HG03060 (cell line): ENCODE measurements around the gene AGBL4.
"Not testable (repeated sequence)": the region's sequence is repeated elsewhere in the genome, so short reads cannot be mapped to it uniquely, and the experiment has no call there.

Experiments
- ATAC-seq: cut with Tn5 transposase; IDR thresholded peaks from one replicate; pipeline ENCODE4 v1.9.1; 2021; ENCODE audit warnings: low read depth, moderate number of reproducible peaks; ENCODE audit not compliant: unreplicated experiment

Gene AGBL4

GRCh38 chr1:49320493-49320892, 703.3 kb downstream of the AGBL4 start:
- ATAC-seq = not testable (repeated sequence)

DNA sequence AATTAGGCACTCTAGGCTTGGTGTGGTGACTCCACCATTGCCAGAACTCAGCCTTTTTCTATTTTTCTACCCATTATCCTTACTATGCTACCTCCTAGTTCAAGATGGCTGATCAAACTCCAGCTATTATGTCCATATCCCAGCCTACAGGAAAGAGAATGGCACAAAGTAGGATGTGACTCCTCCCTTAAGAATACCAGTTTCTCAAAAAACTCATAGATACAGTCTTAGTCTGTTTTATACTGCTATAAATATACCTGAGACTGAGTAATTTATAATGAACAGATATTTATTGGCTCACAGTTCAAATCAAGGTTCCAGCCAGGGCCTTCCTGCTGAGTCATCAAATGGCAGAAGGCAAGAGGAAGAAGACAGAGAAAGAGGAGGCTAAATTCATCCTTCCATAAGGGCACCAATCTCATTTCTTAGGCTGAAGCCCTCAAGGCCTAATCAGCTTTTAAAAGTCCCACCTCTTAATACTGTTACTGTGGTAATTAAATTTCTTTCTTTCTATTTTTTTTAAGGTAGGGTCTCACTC, 704.3 kb downstream of the AGBL4 start:
- no peak for ATAC-seq

DNA sequence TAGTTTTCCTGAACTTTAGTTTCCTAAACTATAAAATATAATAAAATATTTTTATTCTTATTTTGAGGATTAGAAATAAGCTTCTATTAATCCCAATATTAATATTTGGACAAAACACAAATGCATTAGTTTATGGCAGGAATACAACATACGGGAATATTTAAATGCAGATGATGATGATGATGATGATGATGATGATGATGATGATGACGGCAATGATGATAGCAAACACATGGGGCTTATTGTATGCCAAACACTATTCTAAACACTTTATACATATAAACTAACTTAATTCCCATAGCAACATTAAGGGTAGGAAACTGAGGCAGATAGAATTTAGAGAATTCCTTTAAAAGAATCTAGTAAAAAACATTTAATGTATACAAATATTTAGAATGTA, 705.5 kb downstream of the AGBL4 start:
- ATAC-seq = no peak

DNA sequence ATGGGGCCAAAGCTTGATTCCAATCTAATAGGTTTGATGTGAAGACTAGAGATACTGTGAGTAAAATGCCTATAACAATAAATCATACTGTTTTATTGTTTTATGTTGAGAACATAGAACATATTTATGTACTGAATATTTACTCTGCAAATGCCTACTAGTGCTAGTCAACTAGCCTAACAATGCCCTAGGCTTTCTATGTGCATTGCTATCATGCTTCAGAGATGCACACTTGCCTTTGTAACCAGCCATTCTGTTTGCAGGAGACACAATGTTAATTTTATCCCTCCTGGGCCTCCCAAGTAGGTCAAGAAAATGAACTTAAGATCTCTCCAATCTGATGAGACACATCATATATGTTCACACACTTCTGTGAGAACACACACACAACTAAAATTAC, 716.3 kb downstream of the AGBL4 start:
- no peak for ATAC-seq

GRCh38 chr1:49306507-49307070, 717.2 kb downstream of the AGBL4 start:
- ATAC-seq = no peak

GRCh38 chr1:49302400-49302799, 721.4 kb downstream of the AGBL4 start:
- ATAC-seq = not testable (repeated sequence)

- ATAC-seq = no peak
Measured at GRCh38 chr1:49298304-49298703, 725.5 kb downstream of the AGBL4 start.

DNA sequence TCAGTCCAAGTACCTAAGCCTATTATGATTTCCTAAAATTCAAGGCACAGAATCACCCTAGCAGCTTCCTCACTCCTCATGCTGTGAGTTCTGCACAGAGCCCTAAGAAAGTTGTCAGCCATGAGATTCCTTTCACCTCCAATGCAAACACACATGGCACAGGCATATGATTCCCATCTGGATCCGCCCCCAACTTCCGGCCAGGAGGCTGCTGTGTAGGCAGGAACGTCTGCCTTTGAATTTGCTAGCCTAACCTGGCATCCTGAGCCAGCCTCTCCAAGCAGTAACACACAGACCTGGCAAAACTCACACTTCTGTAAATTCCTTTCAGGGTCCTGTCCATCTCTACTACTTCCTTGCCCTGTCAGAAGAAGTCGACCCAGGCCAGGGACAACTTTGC, 726.0 kb downstream of the AGBL4 start:
- ATAC-seq = no peak

DNA sequence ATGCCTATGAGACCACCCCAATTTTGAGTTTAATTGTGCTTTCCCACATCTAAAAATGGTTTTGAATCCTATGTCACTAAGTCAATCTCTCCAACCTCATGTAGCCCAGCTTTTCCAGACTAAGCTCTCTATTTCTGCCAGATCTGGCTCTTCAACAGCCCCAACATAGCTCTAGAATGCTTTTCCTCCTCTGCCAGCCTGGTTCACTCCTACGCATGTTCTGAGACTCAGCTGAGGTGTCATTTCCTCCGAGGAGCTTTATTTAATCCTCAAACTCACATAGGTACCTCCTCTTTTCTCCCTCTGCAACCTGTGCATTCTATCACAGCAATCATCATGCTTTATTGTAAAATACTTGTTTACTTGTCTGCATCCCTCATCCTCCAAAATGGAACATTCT, 729.2 kb downstream of the AGBL4 start:
- ATAC-seq = no peak

- ATAC-seq = no peak
Measured at GRCh38 chr1:49293016-49293415, 730.7 kb downstream of the AGBL4 start.

GRCh38 chr1:49257211-49258049, 766.3 kb downstream of the AGBL4 start:
- not testable (repeated sequence) for ATAC-seq

- ATAC-seq = no peak
Measured at GRCh38 chr1:49252917-49253316, 770.8 kb downstream of the AGBL4 start.

- no peak for ATAC-seq
Measured at GRCh38 chr1:49251019-49251784, 772.6 kb downstream of the AGBL4 start.

DNA sequence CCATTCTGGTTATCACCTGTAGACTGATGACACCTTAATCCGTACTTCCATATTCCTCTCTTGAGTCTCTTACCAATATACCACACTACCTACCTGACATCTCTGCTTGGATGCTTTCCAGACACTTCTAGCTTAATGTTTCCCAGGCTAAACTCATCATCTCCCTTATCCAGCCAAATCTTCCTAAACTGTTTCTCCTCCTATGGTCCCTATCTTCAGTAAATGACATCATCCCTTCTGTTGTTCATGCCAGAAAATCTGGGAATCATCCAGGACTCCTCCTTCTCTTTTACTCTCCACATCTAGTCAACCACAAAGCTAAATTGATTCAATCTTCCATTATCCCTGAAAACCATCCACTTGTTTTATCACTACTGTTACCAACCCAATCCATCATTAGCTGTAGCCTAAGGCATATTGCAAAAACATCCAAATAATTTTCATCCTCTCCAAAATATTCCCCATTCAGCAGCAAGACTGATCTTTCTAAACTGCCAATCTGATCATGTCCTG, 783.0 kb downstream of the AGBL4 start:
- no peak for ATAC-seq

DNA sequence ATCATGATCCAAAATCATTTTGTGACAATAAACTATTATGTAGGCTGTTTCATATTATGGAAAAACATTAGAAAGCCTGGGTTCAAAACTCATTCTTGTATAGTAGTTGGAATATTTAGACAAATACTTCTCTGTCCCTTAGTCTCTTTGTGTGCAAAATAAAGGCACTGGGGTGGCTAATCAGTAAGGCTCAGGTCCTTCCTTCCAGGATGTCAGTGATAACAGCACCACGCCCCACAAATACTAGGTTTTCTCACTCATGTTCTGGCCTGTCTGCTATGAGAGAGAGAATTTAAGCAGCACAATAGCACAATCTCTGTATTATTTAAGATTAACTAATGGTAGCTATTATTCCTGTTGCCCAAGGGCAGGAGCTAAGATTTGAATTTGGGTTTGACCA, 788.8 kb downstream of the AGBL4 start:
- no peak for ATAC-seq

DNA sequence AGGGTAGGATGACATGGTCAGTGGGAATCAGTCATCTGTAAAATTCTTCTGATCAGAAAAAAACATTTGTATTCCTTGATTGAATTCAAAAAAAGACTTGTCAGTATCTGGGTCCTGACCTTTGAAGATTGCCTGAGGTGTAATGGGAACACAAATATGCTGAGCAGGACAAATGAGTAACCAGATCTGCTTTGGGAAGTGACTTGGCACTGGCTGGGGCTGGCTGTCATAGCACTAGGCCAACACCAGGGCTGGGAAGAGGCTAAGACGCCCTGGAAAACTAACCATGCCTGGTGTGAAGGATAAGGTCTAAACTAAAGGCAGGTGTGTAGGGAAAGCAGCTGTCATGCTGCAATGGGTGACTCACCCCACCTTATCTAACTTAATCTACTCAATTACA, 794.2 kb downstream of the AGBL4 start:
- no peak for ATAC-seq

DNA sequence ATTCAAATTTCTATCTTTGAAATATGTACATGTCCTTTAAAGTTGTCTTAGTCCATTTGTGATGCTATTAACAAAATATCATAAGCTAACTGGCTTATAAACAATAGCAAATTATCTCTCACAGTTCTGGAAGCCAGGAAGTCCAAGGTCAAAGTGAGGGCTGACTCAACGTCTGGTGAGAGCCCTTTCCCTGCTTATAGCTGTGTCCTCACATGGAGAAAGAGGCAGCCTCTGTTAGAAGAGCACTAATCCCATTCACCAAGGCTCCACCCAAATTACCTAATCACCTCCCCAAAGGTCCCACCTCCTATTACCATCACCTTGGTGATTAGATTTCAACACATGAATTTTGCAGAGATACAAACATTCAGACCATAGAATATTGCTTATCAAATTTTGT, 797.0 kb downstream of the AGBL4 start:
- no peak for ATAC-seq

DNA sequence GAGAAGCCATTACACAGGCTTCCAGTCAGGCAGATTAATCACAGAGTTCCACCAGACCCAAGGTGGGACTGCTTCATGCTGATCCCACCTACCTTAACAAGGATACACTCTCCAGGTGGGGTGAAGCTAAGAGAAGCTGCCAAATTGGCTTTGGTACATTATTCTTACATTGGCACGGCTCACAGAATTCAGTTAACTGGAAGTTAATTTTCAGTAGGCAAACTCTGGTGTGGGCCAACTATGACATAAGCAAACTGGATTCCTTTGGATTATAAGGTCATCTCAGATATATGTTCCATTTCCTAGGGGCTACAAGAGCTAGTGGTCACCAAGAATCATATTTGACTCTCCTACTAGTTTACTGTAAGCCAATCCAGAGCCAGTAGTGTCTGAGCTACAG, 798.3 kb downstream of the AGBL4 start:
- no peak for ATAC-seq

GRCh38 chr1:49213301-49213700, 810.5 kb downstream of the AGBL4 start:
- ATAC-seq = no peak

GRCh38 chr1:49208712-49209111, 815.0 kb downstream of the AGBL4 start:
- no peak for ATAC-seq

- ATAC-seq = no peak
Measured at GRCh38 chr1:49204720-49205119, 819.0 kb downstream of the AGBL4 start.
